HepG2 (cell line): Measurements from ENCODE around the gene C5orf47. TPM values are rescaled to one million over a fixed set of nuclear protein-coding genes. Genes with fewer than 3 reads are reported as not detected.

Source experiments
- AHR ChIP-seq: IDR thresholded peaks from 2 replicates; pipeline ENCODE4 v1.6.1; 2018; ENCODE audit warnings: missing genetic modification reagents, missing compliant biosample characterization
- AKNA ChIP-seq: sonication (generic); formaldehyde crosslinking; IDR thresholded peaks from 2 replicates; pipeline ENCODE4 v1.4.0; 2020; ENCODE audit warnings: missing genetic modification reagents, borderline replicate concordance
- ESRRA ChIP-seq: sonication (generic); formaldehyde crosslinking; IDR thresholded peaks from 2 replicates; pipeline ENCODE4 v1.5.1; 2020; ENCODE audit warnings: mild to moderate bottlenecking, low read depth, missing genetic modification reagents
- FOXM1 ChIP-seq: sonication (generic); formaldehyde crosslinking; IDR thresholded peaks from 2 replicates; pipeline ENCODE4 v1.5.0; 2020; ENCODE audit warnings: missing genetic modification reagents
- GABPA ChIP-seq, 2 experiments: IDR thresholded peaks; 2 replicates each; pipeline ENCODE4 v1.6.1; 2011 to 2016; ENCODE audit warnings: low read depth in 2 of 2, low read length in 1 of 2, missing biosample characterization in 1 of 2, missing genetic modification characterization in 1 of 2
- MTA3 ChIP-seq: sonication (generic); formaldehyde crosslinking; IDR thresholded peaks from 2 replicates; pipeline ENCODE4 v1.4.0; 2020; ENCODE audit warnings: missing genetic modification reagents
- NKX3-1 ChIP-seq: sonication (generic); formaldehyde crosslinking; IDR thresholded peaks from 2 replicates; pipeline ENCODE4 v1.5.0; 2020; ENCODE audit warnings: missing genetic modification reagents
- NR1H2 ChIP-seq: sonication (generic); formaldehyde crosslinking; IDR thresholded peaks from 2 replicates; pipeline ENCODE4 v1.8.1; 2022; ENCODE audit warnings: low read depth, missing genetic modification reagents, borderline replicate concordance
- PAWR ChIP-seq: sonication (generic); formaldehyde crosslinking; IDR thresholded peaks from 2 replicates; pipeline ENCODE4 v1.4.0; 2020; ENCODE audit warnings: missing genetic modification reagents, mild to moderate bottlenecking, borderline replicate concordance
- PHF8 ChIP-seq: sonication (generic); formaldehyde crosslinking; IDR thresholded peaks from 2 replicates; pipeline ENCODE4 v1.5.0; 2020; ENCODE audit warnings: missing genetic modification reagents
- PPARG ChIP-seq: conservative IDR thresholded peaks from 2 replicates; pipeline ENCODE4 v1.6.1; 2016; ENCODE audit warnings: missing biosample characterization, missing genetic modification reagents
- SAP130 ChIP-seq: IDR thresholded peaks from 2 replicates; pipeline ENCODE4 v1.6.1; 2016; ENCODE audit warnings: low read depth
- SNAPC2 ChIP-seq: sonication (generic); formaldehyde crosslinking; IDR thresholded peaks from 2 replicates; pipeline ENCODE4 v1.8.1; 2022; ENCODE audit warnings: mild to moderate bottlenecking, missing genetic modification reagents
- XBP1 ChIP-seq: sonication (generic); formaldehyde crosslinking; IDR thresholded peaks from 2 replicates; pipeline ENCODE4 v1.5.0; 2020; ENCODE audit warnings: missing genetic modification reagents
- YEATS2 ChIP-seq: sonication (generic); formaldehyde crosslinking; IDR thresholded peaks from 2 replicates; pipeline ENCODE4 v1.4.0; 2020; ENCODE audit warnings: missing genetic modification reagents, borderline replicate concordance
- ZNF275 ChIP-seq: sonication (generic); formaldehyde crosslinking; IDR thresholded peaks from 2 replicates; pipeline ENCODE4 v1.8.0; 2022; ENCODE audit warnings: missing genetic modification reagents, mild to moderate bottlenecking, inconsistent platforms, borderline replicate concordance
- ZNF282 ChIP-seq: fragments of 450-650 bp; IDR thresholded peaks from 2 replicates; pipeline ENCODE4 v1.6.1; 2018; ENCODE audit not compliant: partially characterized antibody
- ZNF703 ChIP-seq: sonication (generic); formaldehyde crosslinking; IDR thresholded peaks from 2 replicates; pipeline ENCODE4 v1.5.1; 2020; ENCODE audit warnings: missing genetic modification reagents, mild to moderate bottlenecking, moderate library complexity, borderline replicate concordance
- ZNF746 ChIP-seq: sonication (generic); formaldehyde crosslinking; IDR thresholded peaks from 2 replicates; pipeline ENCODE4 v1.8.0; 2022; ENCODE audit warnings: mild to moderate bottlenecking, missing genetic modification reagents
- ZNF75D ChIP-seq: sonication (generic); formaldehyde crosslinking; IDR thresholded peaks from 2 replicates; pipeline ENCODE4 v1.8.1; 2023; ENCODE audit warnings: missing genetic modification reagents, mild to moderate bottlenecking, borderline replicate concordance
- ZSCAN21 ChIP-seq: sonication (generic); formaldehyde crosslinking; IDR thresholded peaks from 2 replicates; pipeline ENCODE4 v1.8.0; 2022; ENCODE audit warnings: mild to moderate bottlenecking, missing genetic modification reagents, moderate library complexity, borderline replicate concordance
- polyA plus RNA-seq, 8 experiments: library from polyadenylated mRNA; depleted of rRNA in 3 of 8; stranded (reverse) in 7 of 8; unstranded in 1 of 8; fragments of >200 nt; fragmentation: Illumina TruSeq in 4 of 8; extraction: Trizol in 4 of 8; gene quantifications; 2 replicates each; pipeline versions ENCODE4 v1.2.1 to v1.2.3, GENCODE V29; 2011 to 2016; ENCODE audit warnings: low read depth in 4 of 8, missing spikeins in 1 of 8, mixed read lengths in 1 of 8; ENCODE audit not compliant: insufficient read depth in 1 of 8
- total RNA-seq, 5 experiments: library from RNA; depleted of rRNA; stranded (reverse); fragments of >200 nt; fragmentation: Illumina TruSeq; extraction: Trizol; gene quantifications; 2 replicates each; pipeline ENCODE4 v1.2.3, GENCODE V29; 2016; ENCODE audit warnings: low read depth in 1 of 5
- TF ChIP-seq, protein P1 (sequence below): sonication (generic); formaldehyde crosslinking; IDR thresholded peaks from 2 replicates; pipeline ENCODE4 v1.4.0; 2020; ENCODE audit warnings: mild to moderate bottlenecking, missing genetic modification reagents
- TF ChIP-seq, protein P2 (sequence below): sonication (generic); formaldehyde crosslinking; IDR thresholded peaks from 2 replicates; pipeline ENCODE4 v1.8.0; 2022; ENCODE audit warnings: missing genetic modification reagents, low read depth, mild to moderate bottlenecking, borderline replicate concordance

The C5orf47 gene
- total and polyA plus RNA-seq, 2 of the 13 experiments (the other 11 are each of a cell fraction or from before 2014, with no cell fraction given) = not detected

- TF ChIP-seq MTA3 (CRISPR knock-in tag) (no peak), ZSCAN21 (no peak), PAWR (CRISPR knock-in tag) (no peak), SAP130 (CRISPR knock-in tag) (peak; percentile 85), ZNF275 (CRISPR knock-in tag) (no peak), AKNA (CRISPR knock-in tag) (no peak), PHF8 (CRISPR knock-in tag) (no peak), ESRRA (CRISPR knock-in tag) (no peak), ZNF75D (CRISPR knock-in tag) (no peak), FOXM1 (CRISPR knock-in tag) (no peak), ZNF703 (no peak), AHR (no peak), SNAPC2 (CRISPR knock-in tag) (no peak), GABPA (IDR thresholded peaks at IDR 0.05; ENCODE audit: low read depth, low read length) (no peak), GABPA (CRISPR knock-in tag; IDR thresholded peaks at IDR 0.05; ENCODE audit: low read depth) (no peak), NKX3-1 (CRISPR knock-in tag) (no peak), XBP1 (CRISPR knock-in tag) (no peak), NR1H2 (CRISPR knock-in tag) (no peak), ZNF282 (no peak), ZNF746 (CRISPR knock-in tag) (no peak), PPARG (peak; percentile 68; the same call in 1 of the 2 replicates), YEATS2 (CRISPR knock-in tag) (no peak)
- TF ChIP-seq, protein P1, sequence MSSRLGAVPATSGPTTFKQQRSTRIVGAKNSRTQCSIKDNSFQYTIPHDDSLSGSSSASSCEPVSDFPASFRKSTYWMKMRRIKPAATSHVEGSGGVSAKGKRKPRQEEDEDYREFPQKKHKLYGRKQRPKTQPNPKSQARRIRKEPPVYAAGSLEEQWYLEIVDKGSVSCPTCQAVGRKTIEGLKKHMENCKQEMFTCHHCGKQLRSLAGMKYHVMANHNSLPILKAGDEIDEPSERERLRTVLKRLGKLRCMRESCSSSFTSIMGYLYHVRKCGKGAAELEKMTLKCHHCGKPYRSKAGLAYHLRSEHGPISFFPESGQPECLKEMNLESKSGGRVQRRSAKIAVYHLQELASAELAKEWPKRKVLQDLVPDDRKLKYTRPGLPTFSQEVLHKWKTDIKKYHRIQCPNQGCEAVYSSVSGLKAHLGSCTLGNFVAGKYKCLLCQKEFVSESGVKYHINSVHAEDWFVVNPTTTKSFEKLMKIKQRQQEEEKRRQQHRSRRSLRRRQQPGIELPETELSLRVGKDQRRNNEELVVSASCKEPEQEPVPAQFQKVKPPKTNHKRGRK (CRISPR knock-in tag) = no peak
- TF ChIP-seq, protein P2, sequence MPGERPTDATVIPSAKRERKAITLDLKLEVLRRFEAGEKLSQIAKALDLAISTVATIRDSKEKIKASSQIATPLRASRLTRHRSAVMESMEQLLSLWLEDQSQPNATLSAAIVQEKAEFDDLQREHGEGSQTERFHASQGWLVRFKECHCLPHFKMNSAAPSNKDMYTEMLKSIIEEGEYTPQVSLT (CRISPR knock-in tag) = no peak
Observed at GRCh38 chr5:173941758-173942401, 47.1 kb upstream of the C5orf47 start (continued).
